B cell (primary cell): ENCODE data around the gene GGA2. TPM values are rescaled to one million over a fixed set of nuclear protein-coding genes. Genes with fewer than 3 reads are reported as not detected.
A peak's percentile ranks its signal among the peaks of the same experiment; 100 is the strongest.

ENCODE experiments used
- ATAC-seq: fragments of 200-7000 bp; cut with Tn5 transposase; one replicate; pipeline ENCODE4 v1.10.0; 2021; ENCODE audit warnings: low read depth, mild to moderate bottlenecking, moderate number of reproducible peaks, moderate library complexity
- CTCF ChIA-PET: fragments of 350-600 bp; sonication (Branson Sonifier 250); formaldehyde crosslinking; loops from one replicate; lab custom pipeline; 2021; ENCODE audit warnings: antibody characterized with exemption, inconsistent platforms; lab: Charles Lee
- POLR2A ChIA-PET: fragments of 350-600 bp; sonication (Branson Sonifier 250); formaldehyde crosslinking; loops from one replicate; lab custom pipeline; 2021; ENCODE audit warnings: antibody characterized with exemption; lab: Charles Lee
- DNase-seq: peaks from one replicate; pipeline ENCODE4 v3.0.0; 2013
- H2AFZ ChIP-seq: 2 replicates; pipeline ENCODE4 v1.6.1; 2012; ENCODE audit warnings: mild to moderate bottlenecking, low read depth, low read length; ENCODE audit not compliant: insufficient read depth, poor library complexity, severe bottlenecking
- H3K27ac ChIP-seq, 2 donors: 1 replicate in 1 of 2; 2 replicates in 1 of 2; pipeline ENCODE4 v1.5.1; 2012 to 2013; ENCODE audit warnings: low read length in 2 of 2, mild to moderate bottlenecking in 2 of 2, moderate library complexity in 1 of 2
- H3K27me3 ChIP-seq, 4 experiments: fragments of 200-600 bp in 1 of 4; sonication (generic) in 1 of 4; replicated peaks in 1 of 4; 1 replicate in 2 of 4; 2 replicates in 2 of 4; pipeline versions ENCODE4 v1.6.1 to v1.7.0; 2013 to 2016; ENCODE audit warnings: low read length in 3 of 4, mild to moderate bottlenecking in 2 of 4, mixed read lengths in 1 of 4, moderate library complexity in 1 of 4; ENCODE audit not compliant: insufficient read depth in 4 of 4, control insufficient read depth in 3 of 4; ENCODE audit errors: control extremely low read depth in 1 of 4
- H3K36me3 ChIP-seq, 2 experiments: replicated peaks in 1 of 2; 1 replicate in 1 of 2; 2 replicates in 1 of 2; pipeline versions ENCODE4 v1.6.1 to v1.7.1; 2013; ENCODE audit warnings: low read length in 1 of 2; ENCODE audit not compliant: insufficient read depth in 2 of 2, control insufficient read depth in 1 of 2; ENCODE audit errors: control extremely low read depth in 1 of 2, extremely low read depth in 1 of 2
- H3K4me1 ChIP-seq, 2 donors: fragments of 200-600 bp in 1 of 2; sonication (generic) in 1 of 2; 1 replicate in 1 of 2; 2 replicates in 1 of 2; pipeline versions ENCODE4 v1.5.1 to v1.6.1; 2013 to 2017; ENCODE audit warnings: low read length in 2 of 2; ENCODE audit not compliant: control insufficient read depth in 2 of 2, insufficient read depth in 2 of 2
- H3K4me2 ChIP-seq: replicated peaks from 2 replicates; pipeline ENCODE3; 2012; ENCODE audit warnings: mild to moderate bottlenecking, low read depth, low read length; ENCODE audit not compliant: poor library complexity, severe bottlenecking
- H3K4me3 ChIP-seq, 5 experiments: fragments of 200-600 bp in 1 of 5; sonication (generic) in 1 of 5; 1 replicate in 3 of 5; 2 replicates in 2 of 5; pipeline versions ENCODE4 v1.5.1 to v1.7.0; 2011 to 2016; ENCODE audit warnings: low read length in 4 of 5, mild to moderate bottlenecking in 4 of 5, low read depth in 2 of 5, control low read depth in 1 of 5, moderate library complexity in 1 of 5; ENCODE audit not compliant: insufficient read depth in 1 of 5; ENCODE audit errors: control extremely low read depth in 1 of 5, extremely low read depth in 1 of 5
- H3K79me2 ChIP-seq: fragments of 200-600 bp; sonication (generic); one replicate; pipeline ENCODE4 v1.6.0; 2016; ENCODE audit warnings: low read length; ENCODE audit not compliant: control insufficient read depth, insufficient read depth
- H3K9ac ChIP-seq: fragments of 200-600 bp; sonication (generic); 2 replicates; pipeline ENCODE4 v1.6.1; 2017; ENCODE audit warnings: mild to moderate bottlenecking, low read length, moderate library complexity
- H3K9me3 ChIP-seq, 3 donors: one replicate each; pipeline versions ENCODE4 v1.6.1 to v1.7.1; 2013; ENCODE audit warnings: low read length in 2 of 3; ENCODE audit not compliant: control insufficient read depth in 2 of 3, insufficient read depth in 1 of 3; ENCODE audit errors: control extremely low read depth in 1 of 3
- H4K20me1 ChIP-seq: 2 replicates; pipeline ENCODE4 v1.6.0; 2012; ENCODE audit warnings: mild to moderate bottlenecking, low read length; ENCODE audit not compliant: insufficient read depth, control insufficient read depth, poor library complexity, severe bottlenecking
- H3K27ac Mint-ChIP-seq: one replicate; pipeline ENCODE4 v1.8.0; 2021; ENCODE audit warnings: mixed read lengths
- H3K27me3 Mint-ChIP-seq: one replicate; pipeline ENCODE4 v1.8.0; 2021; ENCODE audit warnings: mixed read lengths
- H3K4me1 Mint-ChIP-seq: one replicate; pipeline ENCODE4 v1.8.0; 2021; ENCODE audit warnings: mixed read lengths
- H3K4me3 Mint-ChIP-seq: one replicate; pipeline ENCODE4 v1.8.0; 2021; ENCODE audit warnings: mixed read lengths
- H3K9me3 Mint-ChIP-seq: one replicate; pipeline ENCODE4 v1.8.0; 2022; ENCODE audit warnings: mixed read lengths; ENCODE audit not compliant: insufficient read depth
- CTCF ChIP-seq: fragments of 200-600 bp; IDR thresholded peaks from one replicate; pipeline ENCODE4 v1.8.0; 2022; ENCODE audit warnings: antibody characterized with exemption, mild to moderate bottlenecking
- EZH2 ChIP-seq: IDR thresholded peaks from 2 replicates; pipeline ENCODE4 v1.6.1; 2012; ENCODE audit warnings: borderline replicate concordance, low read depth, mild to moderate bottlenecking, moderate library complexity, low read length; ENCODE audit not compliant: insufficient read depth, poor library complexity, severe bottlenecking
- whole genome bisulfite sequencing: methylation state at CpG from one replicate; pipeline ENCODE4 v1.1.5; 2013; ENCODE audit warnings: missing lambda C conversion rate; ENCODE audit not compliant: insufficient coverage; 5-methylcytosine and 5-hydroxymethylcytosine counted together
- intact Hi-C: fragments of 100-400 bp; cut with micrococcal nuclease; formaldehyde crosslinking; loops from one replicate; pipeline ENCODE4 v1.10.0; 2022
- polyA plus RNA-seq: library from polyadenylated mRNA; depleted of rRNA; stranded (reverse); fragments of >200 nt; gene quantifications from 2 replicates; pipeline ENCODE4 v1.2.3, GENCODE V29; 2012
- total RNA-seq, 2 donors: library from RNA; stranded (reverse); fragments of 120-200 nt in 1 of 2; gene quantifications; 1 replicate in 1 of 2; 2 replicates in 1 of 2; pipeline versions ENCODE4 v1.2.3 to v1.2.4, GENCODE V29; 2013 to 2022

Gene GGA2
- total and polyA plus RNA-seq, 2 donors (not counting 1 experiment from before 2014, with no cell fraction given): 227 to 832 TPM

- Mint-ChIP-seq H3K4me3 (peak overlapping the region; percentile 93), H3K27ac (peak overlapping the region; percentile 93), H3K4me1 (peaks cover 34% of the 10 kb centered on the region), H3K27me3 (no peaks in the 10 kb centered on the region), H3K9me3 (no peaks in the 10 kb centered on the region)
- Histone ChIP-seq H3K27me3 (no peaks in the 10 kb centered on the region), H3K4me3 (peak overlapping the region; percentile 2 to 90 (median 86)), H3K9ac (peak overlapping the region; percentile 81), H3K36me3 (peaks cover 1 to 33% of the 10 kb centered on the region in 2 experiments), H3K9me3 (no peaks in the 10 kb centered on the region), H2AFZ (peak overlapping the region; percentile 89), H3K4me1 (peaks cover 11 to 20% of the 10 kb centered on the region in 2 donors), H4K20me1 (no peaks in the 10 kb centered on the region), H3K27ac (peak overlapping the region in 1 of 2 donors; percentile 70), H3K79me2 (peaks cover 44% of the 10 kb centered on the region), H3K4me2 (peak overlapping the region; percentile 89)
- no peak for TF ChIP-seq EZH2
- TF ChIP-seq CTCF: no peak
- no peak for ATAC-seq
- intact Hi-C loops: loop anchor here (1.0 kb wide), 5 partner anchors 38 to 105 kb away; partner anchors contain the start of genes COG7, DCTN5, GGA2 and NDUFAB1
- under 1% methylated on average over 56 of the region's 60 CpGs for WGBS
- CTCF ChIA-PET: interaction anchor here (0.6 to 5.0 kb wide), 11 partner anchors 9 to 947 kb away, joined by 3 to 35 read pairs (median 5); partner anchors contain the start of genes DCTN5, GGA2, NDUFAB1 and PALB2
- POLR2A ChIA-PET: interaction anchor here (0.7 to 2.4 kb wide), 6 partner anchors 38 to 53 kb away, joined by 5 to 9 read pairs (median 6); partner anchors contain the start of gene GGA2
- DNase-seq: no peak
Measured at GRCh38 chr16:23557779-23558702, 47.7 kb upstream of the GGA2 start.
